Fibroblast of lung (primary cell): ENCODE results near the gene UTP25.

Experiments
- CTCF ChIP-seq, 2 donors: IDR thresholded peaks in 1 of 2; conservative IDR thresholded peaks in 1 of 2; 1 replicate in 1 of 2; 2 replicates in 1 of 2; pipeline ENCODE4 v1.5.1; 2011 to 2012; ENCODE audit warnings: low read length in 2 of 2, control low read depth in 1 of 2, inconsistent platforms in 1 of 2, low read depth in 1 of 2, mild to moderate bottlenecking in 1 of 2
- EZH2 ChIP-seq: IDR thresholded peaks from 2 replicates; pipeline ENCODE4 v1.5.1; 2012; ENCODE audit warnings: low read length, control low read depth, mild to moderate bottlenecking; ENCODE audit errors: missing control alignments

GRCh38 chr1:209895709-209896108, 67.9 kb downstream of the UTP25 start:
- TF ChIP-seq CTCF (conservative IDR thresholded peaks at IDR 0.05 in 1 of 2, IDR thresholded peaks at IDR 0.05 in 1 of 2; ENCODE audit: low read depth in 1 of 2, low read length in 2 of 2) (no peak), EZH2 (no peak)
